ENCODE results near the gene TAS2R60. TPM values are rescaled to one million over a fixed set of nuclear protein-coding genes. Genes with fewer than 3 reads are reported as not detected.
"Not testable (repeated sequence)": the region's sequence is repeated elsewhere in the genome, so short reads cannot be mapped to it uniquely, and the experiment has no call there.

TAS2R60 gene
- polyA plus RNA-seq, 1 donor (not counting 4 experiments of a cell fraction or from before 2014, with no cell fraction given) = 0.17 TPM

DNA sequence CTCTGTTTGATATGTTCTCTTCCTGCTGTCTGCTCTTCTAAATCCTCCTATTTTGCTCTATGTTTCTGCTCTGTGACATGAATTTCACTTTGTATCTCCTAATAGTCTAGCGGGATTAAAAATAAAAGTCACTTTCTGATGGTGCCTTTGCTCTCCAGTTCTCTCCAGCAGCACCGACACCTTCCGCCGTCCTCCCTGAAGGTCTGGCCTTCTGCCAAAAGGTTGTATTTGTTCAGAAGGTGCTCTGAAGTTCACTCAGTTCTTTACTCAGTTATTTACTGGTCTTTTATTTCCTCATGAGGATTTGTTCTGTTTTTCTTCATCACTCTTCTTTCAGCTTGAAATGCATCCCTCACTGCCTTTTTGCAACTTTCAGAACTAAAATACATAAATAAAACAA, 23.4 kb upstream of the TAS2R60 start:
- Histone ChIP-seq H3K27me3 (ENCODE audit: control insufficient read depth, extremely low read depth, insufficient read depth, low read length) (no peaks in the 10 kb centered on the region), H3K4me2 (ENCODE audit: control insufficient read depth, extremely low read depth, insufficient read depth, low read depth, low read length) (no peak overlapping the region), H3K9ac (ENCODE audit: control insufficient read depth, extremely low read depth, insufficient read depth, low read length) (no peak overlapping the region), H3K4me3 (ENCODE audit: control insufficient read depth in 2 of 3, extremely low read depth in 1 of 3, insufficient read depth in 2 of 3, low read depth in 1 of 3, low read length in 3 of 3) (no peak overlapping the region), H4K20me1 (ENCODE audit: control insufficient read depth, extremely low read depth, insufficient read depth, low read length) (no peaks in the 10 kb centered on the region), H3K79me2 (ENCODE audit: control insufficient read depth, insufficient read depth, low read length) (no peaks in the 10 kb centered on the region), H3K9me1 (ENCODE audit: control insufficient read depth, extremely low read depth, insufficient read depth, low read length) (no peaks in the 10 kb centered on the region), H3K4me1 (ENCODE audit: control insufficient read depth, extremely low read depth, insufficient read depth, low read length) (peaks cover 24% of the 10 kb centered on the region), H3K27ac (ENCODE audit: control insufficient read depth, insufficient read depth, low read length) (no peak overlapping the region), H3K36me3 (ENCODE audit: control insufficient read depth in 2 of 2, extremely low read depth in 1 of 2, insufficient read depth in 2 of 2, low read length in 2 of 2) (no peaks in the 10 kb centered on the region), H2AFZ (ENCODE audit: control insufficient read depth, low read length) (no peak overlapping the region), H3K9me3 (ENCODE audit: control insufficient read depth, low read depth, low read length) (no peaks in the 10 kb centered on the region)
- TF ChIP-seq, protein P1, sequence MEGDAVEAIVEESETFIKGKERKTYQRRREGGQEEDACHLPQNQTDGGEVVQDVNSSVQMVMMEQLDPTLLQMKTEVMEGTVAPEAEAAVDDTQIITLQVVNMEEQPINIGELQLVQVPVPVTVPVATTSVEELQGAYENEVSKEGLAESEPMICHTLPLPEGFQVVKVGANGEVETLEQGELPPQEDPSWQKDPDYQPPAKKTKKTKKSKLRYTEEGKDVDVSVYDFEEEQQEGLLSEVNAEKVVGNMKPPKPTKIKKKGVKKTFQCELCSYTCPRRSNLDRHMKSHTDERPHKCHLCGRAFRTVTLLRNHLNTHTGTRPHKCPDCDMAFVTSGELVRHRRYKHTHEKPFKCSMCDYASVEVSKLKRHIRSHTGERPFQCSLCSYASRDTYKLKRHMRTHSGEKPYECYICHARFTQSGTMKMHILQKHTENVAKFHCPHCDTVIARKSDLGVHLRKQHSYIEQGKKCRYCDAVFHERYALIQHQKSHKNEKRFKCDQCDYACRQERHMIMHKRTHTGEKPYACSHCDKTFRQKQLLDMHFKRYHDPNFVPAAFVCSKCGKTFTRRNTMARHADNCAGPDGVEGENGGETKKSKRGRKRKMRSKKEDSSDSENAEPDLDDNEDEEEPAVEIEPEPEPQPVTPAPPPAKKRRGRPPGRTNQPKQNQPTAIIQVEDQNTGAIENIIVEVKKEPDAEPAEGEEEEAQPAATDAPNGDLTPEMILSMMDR (optimal IDR thresholded peaks at IDR 0.05 in 1 of 3, IDR thresholded peaks at IDR 0.05 in 1 of 3, conservative IDR thresholded peaks at IDR 0.05 in 1 of 3; ENCODE audit: extremely low read depth in 1 of 3, insufficient read depth in 2 of 3, low read length in 3 of 3) = no peak
- TF ChIP-seq EZH2 (IDR thresholded peaks at IDR 0.05; ENCODE audit: low read length) = no peak
- dilution Hi-C loops (cut with MboI; ENCODE audit: extremely low pct_ligation_motif_present, low sequenced_read_pairs) = no loop called here
- FAIRE-seq (no peak), DNase-seq (ENCODE audit: low read depth, low spot score) (no peak)

DNA sequence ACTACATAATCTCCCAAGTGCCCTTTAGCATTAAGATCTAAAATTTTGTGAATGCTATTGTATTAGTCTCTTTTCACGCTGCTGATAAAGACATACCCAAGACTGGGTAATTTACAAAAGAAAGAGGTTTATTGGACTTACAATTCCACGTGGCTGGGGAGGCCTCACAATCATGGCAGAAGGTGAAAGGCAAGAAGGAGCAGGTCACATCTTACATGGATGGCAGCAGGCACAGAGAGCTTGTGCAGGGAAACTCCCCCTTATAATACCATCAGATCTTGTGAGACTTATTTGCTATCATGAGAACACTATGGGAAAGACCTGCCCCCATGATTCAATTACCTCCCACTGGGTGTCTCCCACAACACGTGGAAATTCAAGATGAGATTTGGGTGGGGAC, 22.6 kb upstream of the TAS2R60 start:
- H3K9ac ChIP-seq (ENCODE audit: control insufficient read depth, extremely low read depth, insufficient read depth, low read length); H3K4me3 ChIP-seq (ENCODE audit: control insufficient read depth in 2 of 3, extremely low read depth in 1 of 3, insufficient read depth in 2 of 3, low read depth in 1 of 3, low read length in 3 of 3); DNase-seq (ENCODE audit: low read depth, low spot score); H3K36me3 ChIP-seq (ENCODE audit: control insufficient read depth in 2 of 2, extremely low read depth in 1 of 2, insufficient read depth in 2 of 2, low read length in 2 of 2); H4K20me1 ChIP-seq (ENCODE audit: control insufficient read depth, extremely low read depth, insufficient read depth, low read length); H2AFZ ChIP-seq (ENCODE audit: control insufficient read depth, low read length); dilution Hi-C loops (cut with MboI; ENCODE audit: extremely low pct_ligation_motif_present, low sequenced_read_pairs); H3K27ac ChIP-seq (ENCODE audit: control insufficient read depth, insufficient read depth, low read length); H3K79me2 ChIP-seq (ENCODE audit: control insufficient read depth, insufficient read depth, low read length); FAIRE-seq; H3K9me3 ChIP-seq (ENCODE audit: control insufficient read depth, low read depth, low read length); H3K9me1 ChIP-seq (ENCODE audit: control insufficient read depth, extremely low read depth, insufficient read depth, low read length); H3K27me3 ChIP-seq (ENCODE audit: control insufficient read depth, extremely low read depth, insufficient read depth, low read length); H3K4me2 ChIP-seq (ENCODE audit: control insufficient read depth, extremely low read depth, insufficient read depth, low read depth, low read length): not testable (repeated sequence)
- peaks cover 18% of the 10 kb centered on the region for H3K4me1 ChIP-seq (ENCODE audit: control insufficient read depth, extremely low read depth, insufficient read depth, low read length)

DNA sequence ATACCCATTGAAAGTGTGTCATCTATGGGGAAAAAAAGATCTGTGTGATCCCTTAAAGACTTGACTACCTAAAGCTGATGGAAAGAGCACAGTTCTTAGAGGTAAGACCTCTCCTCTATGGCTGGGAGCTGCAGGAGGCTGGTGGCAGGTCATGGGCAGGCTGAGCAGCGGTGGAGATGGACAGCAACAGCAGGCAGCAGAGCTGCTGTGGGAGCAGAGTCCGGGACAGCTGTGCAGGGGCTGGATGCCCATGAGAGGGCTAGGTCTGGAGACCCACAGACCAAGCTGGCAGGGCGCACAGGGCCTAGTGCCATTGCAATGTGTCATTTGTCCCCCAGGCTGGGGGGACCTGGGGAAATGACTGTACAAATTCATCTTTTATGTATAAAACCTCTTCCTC, 21.2 kb upstream of the TAS2R60 start:
- H3K27me3 ChIP-seq (ENCODE audit: control insufficient read depth, extremely low read depth, insufficient read depth, low read length) = no peaks in the 10 kb centered on the region
- no peaks in the 10 kb centered on the region for H3K79me2 ChIP-seq (ENCODE audit: control insufficient read depth, insufficient read depth, low read length)
- H3K36me3 ChIP-seq (ENCODE audit: control insufficient read depth in 2 of 2, extremely low read depth in 1 of 2, insufficient read depth in 2 of 2, low read length in 2 of 2) = no peaks in the 10 kb centered on the region
- no peak overlapping the region for H3K4me2 ChIP-seq (ENCODE audit: control insufficient read depth, extremely low read depth, insufficient read depth, low read depth, low read length)
- dilution Hi-C loops (cut with MboI; ENCODE audit: extremely low pct_ligation_motif_present, low sequenced_read_pairs) = no loop called here
- no peak overlapping the region for H3K27ac ChIP-seq (ENCODE audit: control insufficient read depth, insufficient read depth, low read length)
- TF ChIP-seq, protein P1 (optimal IDR thresholded peaks at IDR 0.05 in 1 of 3, IDR thresholded peaks at IDR 0.05 in 1 of 3, conservative IDR thresholded peaks at IDR 0.05 in 1 of 3; ENCODE audit: extremely low read depth in 1 of 3, insufficient read depth in 2 of 3, low read length in 3 of 3) = no peak
- TF ChIP-seq EZH2 (IDR thresholded peaks at IDR 0.05; ENCODE audit: low read length) = no peak
- no peak overlapping the region for H3K4me3 ChIP-seq (ENCODE audit: control insufficient read depth in 2 of 3, extremely low read depth in 1 of 3, insufficient read depth in 2 of 3, low read depth in 1 of 3, low read length in 3 of 3)
- DNase-seq (ENCODE audit: low read depth, low spot score) (no peak), FAIRE-seq (no peak)
- no peaks in the 10 kb centered on the region for H3K9me1 ChIP-seq (ENCODE audit: control insufficient read depth, extremely low read depth, insufficient read depth, low read length)
- no peaks in the 10 kb centered on the region for H3K9me3 ChIP-seq (ENCODE audit: control insufficient read depth, low read depth, low read length)
- no peaks in the 10 kb centered on the region for H4K20me1 ChIP-seq (ENCODE audit: control insufficient read depth, extremely low read depth, insufficient read depth, low read length)
- H2AFZ ChIP-seq (ENCODE audit: control insufficient read depth, low read length) = no peak overlapping the region
- H3K9ac ChIP-seq (ENCODE audit: control insufficient read depth, extremely low read depth, insufficient read depth, low read length) = no peak overlapping the region
- H3K4me1 ChIP-seq (ENCODE audit: control insufficient read depth, extremely low read depth, insufficient read depth, low read length) = peaks cover 13% of the 10 kb centered on the region

DNA sequence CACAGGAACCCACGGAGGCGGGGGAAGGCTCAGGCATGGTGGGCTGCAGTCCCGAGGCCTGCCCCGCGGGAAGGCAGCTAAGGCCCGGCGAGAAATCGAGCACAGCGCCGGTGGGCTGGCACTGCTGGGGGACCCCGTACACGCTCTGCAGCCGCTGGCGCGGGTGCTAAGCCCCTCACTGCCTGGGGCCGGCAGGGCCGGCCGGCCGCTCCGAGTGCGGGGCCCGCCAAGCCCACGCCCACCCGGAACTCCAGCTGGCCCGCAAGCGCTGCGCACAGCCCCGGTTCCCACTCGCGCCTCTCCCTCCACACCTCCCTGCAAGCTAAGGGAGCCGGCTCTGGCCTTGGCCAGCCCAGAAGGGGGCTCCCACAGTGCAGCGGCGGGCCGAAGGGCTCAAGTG, 18.8 kb upstream of the TAS2R60 start:
- H3K9me3 ChIP-seq (ENCODE audit: control insufficient read depth, low read depth, low read length); H3K27me3 ChIP-seq (ENCODE audit: control insufficient read depth, extremely low read depth, insufficient read depth, low read length); H3K9ac ChIP-seq (ENCODE audit: control insufficient read depth, extremely low read depth, insufficient read depth, low read length); H2AFZ ChIP-seq (ENCODE audit: control insufficient read depth, low read length); H3K4me3 ChIP-seq (ENCODE audit: control insufficient read depth in 2 of 3, extremely low read depth in 1 of 3, insufficient read depth in 2 of 3, low read depth in 1 of 3, low read length in 3 of 3); H3K36me3 ChIP-seq (ENCODE audit: control insufficient read depth in 2 of 2, extremely low read depth in 1 of 2, insufficient read depth in 2 of 2, low read length in 2 of 2); H3K27ac ChIP-seq (ENCODE audit: control insufficient read depth, insufficient read depth, low read length); dilution Hi-C loops (cut with MboI; ENCODE audit: extremely low pct_ligation_motif_present, low sequenced_read_pairs); H3K9me1 ChIP-seq (ENCODE audit: control insufficient read depth, extremely low read depth, insufficient read depth, low read length); H3K79me2 ChIP-seq (ENCODE audit: control insufficient read depth, insufficient read depth, low read length); FAIRE-seq; H3K4me2 ChIP-seq (ENCODE audit: control insufficient read depth, extremely low read depth, insufficient read depth, low read depth, low read length); H3K4me1 ChIP-seq (ENCODE audit: control insufficient read depth, extremely low read depth, insufficient read depth, low read length); H4K20me1 ChIP-seq (ENCODE audit: control insufficient read depth, extremely low read depth, insufficient read depth, low read length); DNase-seq (ENCODE audit: low read depth, low spot score): not testable (repeated sequence)

Measured in keratinocyte (primary cell).